ENCODE data around the gene C5orf52. TPM values are rescaled to one million over a fixed set of nuclear protein-coding genes. Genes with fewer than 3 reads are reported as not detected.
A peak's percentile ranks its signal among the peaks of the same experiment; 100 is the strongest.
"Not testable (repeated sequence)": the region's sequence is repeated elsewhere in the genome, so short reads cannot be mapped to it uniquely, and the experiment has no call there.

The C5orf52 gene
- total RNA-seq, 6 experiments from 2014 or later = not detected

- Histone ChIP-seq H3K27me3 (no peaks in the 10 kb centered on the region), H3K27ac (no peak overlapping the region), H3K36me3 (no peaks in the 10 kb centered on the region), H3K9me3 (no peaks in the 10 kb centered on the region), H3K4me3 (peak overlapping the region; percentile 45 to 54 (median 45)), H3K4me1 (peaks cover 0 to 16% (median 3%) of the 10 kb centered on the region in 4 donors)
- ATAC-seq = no peak
- TF ChIP-seq CTCF (IDR thresholded peaks at IDR 0.05) (no peak), POLR2A (IDR thresholded peaks at IDR 0.05) (no peak)
- DNase-seq = peak in 1 of 3 donors; percentile 17
- intact Hi-C loops (cut with DNase I) = no loop called here
- WGBS (ENCODE audit: insufficient coverage, low coverage, low lambda C conversion rate, missing lambda C conversion rate) = 48% methylated on average over 31 of the region's 57 CpGs
These were observed 428 bp downstream of the C5orf52 start for GRCh38 chr5:157671592-157672330.

GRCh38 chr5:157672976-157673375 is 1.6 kb downstream of the C5orf52 start:
- no peaks in the 10 kb centered on the region for H3K27me3 ChIP-seq
- no peaks in the 10 kb centered on the region for H3K9me3 ChIP-seq
- intact Hi-C loops (cut with DNase I) = no loop called here
- no peak overlapping the region for H3K27ac ChIP-seq
- H3K4me3 ChIP-seq = no peak overlapping the region
- H3K4me1 ChIP-seq = peaks cover 0 to 16% (median 3%) of the 10 kb centered on the region in 4 donors
- 94% methylated on average over 7 of the region's 8 CpGs for WGBS (ENCODE audit: insufficient coverage, low coverage, low lambda C conversion rate, missing lambda C conversion rate)
- no peak for TF ChIP-seq CTCF (IDR thresholded peaks at IDR 0.05)
- no peak for TF ChIP-seq POLR2A (IDR thresholded peaks at IDR 0.05)
- H3K36me3 ChIP-seq = no peaks in the 10 kb centered on the region
- ATAC-seq (no peak), DNase-seq (peak in 1 of 3 donors; percentile 19)

DNA sequence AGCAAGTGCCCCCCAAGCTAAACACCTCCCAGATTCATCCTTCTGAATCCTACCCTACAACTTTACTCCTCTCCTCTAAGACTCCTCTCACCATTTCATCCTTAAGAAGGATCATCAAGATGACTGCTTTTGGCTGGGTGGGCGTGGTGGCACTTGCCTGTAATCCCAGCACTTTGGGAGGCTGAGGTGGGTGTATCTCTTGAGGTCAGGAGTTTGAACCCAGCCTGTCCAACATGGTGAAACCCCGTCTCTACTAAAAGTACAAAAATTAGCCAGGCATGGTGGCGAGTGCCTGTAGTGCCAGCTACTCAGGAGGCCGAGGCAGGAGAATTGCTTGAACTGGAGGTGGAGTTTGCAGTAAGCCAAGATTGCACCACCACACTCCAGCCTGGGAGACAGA is 3.0 kb downstream of the C5orf52 start:
- H3K4me3 ChIP-seq; H3K27me3 ChIP-seq; ATAC-seq; H3K9me3 ChIP-seq; H3K27ac ChIP-seq; H3K36me3 ChIP-seq; intact Hi-C loops (cut with DNase I): not testable (repeated sequence)
- 86% methylated on average over 4 of the region's 4 CpGs for WGBS (ENCODE audit: insufficient coverage, low coverage, low lambda C conversion rate, missing lambda C conversion rate)
- H3K4me1 ChIP-seq = peaks cover 0 to 16% (median 3%) of the 10 kb centered on the region in 4 donors
- DNase-seq = peak in 1 of 3 donors; percentile 10

- Histone ChIP-seq H3K4me1 (no peaks in the 10 kb centered on the region), H3K27ac (no peak overlapping the region), H3K27me3 (no peaks in the 10 kb centered on the region), H3K4me3 (no peak overlapping the region), H3K36me3 (no peaks in the 10 kb centered on the region), H3K9me3 (no peaks in the 10 kb centered on the region)
- DNase-seq (peak in 1 of 3 donors; percentile 3), ATAC-seq (no peak)
- intact Hi-C loops (cut with DNase I) = no loop called here
- TF ChIP-seq POLR2A (IDR thresholded peaks at IDR 0.05) = no peak
- TF ChIP-seq CTCF (IDR thresholded peaks at IDR 0.05) = no peak
- 50% methylated on average over 3 of the region's 3 CpGs for WGBS (ENCODE audit: insufficient coverage, low coverage, low lambda C conversion rate, missing lambda C conversion rate)
These were observed 6.6 kb downstream of the C5orf52 start for GRCh38 chr5:157677931-157678330.

GRCh38 chr5:157679801-157680200 is 8.5 kb downstream of the C5orf52 start:
- intact Hi-C loops (cut with DNase I) = no loop called here
- no peak for ATAC-seq
- H3K4me1 ChIP-seq = no peaks in the 10 kb centered on the region

More at GRCh38 chr5:157679801-157680200, 8.5 kb downstream of the C5orf52 start:
- H3K36me3 ChIP-seq = no peaks in the 10 kb centered on the region
- peak in 1 of 3 donors; percentile 20 for DNase-seq
- H3K9me3 ChIP-seq = no peaks in the 10 kb centered on the region
- H3K27me3 ChIP-seq = no peaks in the 10 kb centered on the region
- TF ChIP-seq CTCF (IDR thresholded peaks at IDR 0.05) (no peak), POLR2A (IDR thresholded peaks at IDR 0.05) (no peak)
- no peak overlapping the region for H3K27ac ChIP-seq
- WGBS (ENCODE audit: insufficient coverage, low coverage, low lambda C conversion rate, missing lambda C conversion rate) = 86% methylated on average over 8 of the region's 9 CpGs
- H3K4me3 ChIP-seq = no peak overlapping the region

Data from right lobe of liver (tissue), 6 donors.